GM19035 (cell line): ENCODE results near the gene GCFC2.
"Not testable (repeated sequence)": the region's sequence is repeated elsewhere in the genome, so short reads cannot be mapped to it uniquely, and the experiment has no call there.

Experiments used
- ATAC-seq: cut with Tn5 transposase; IDR thresholded peaks from one replicate; pipeline ENCODE4 v1.9.1; 2021; ENCODE audit not compliant: unreplicated experiment

GCFC2 gene

DNA sequence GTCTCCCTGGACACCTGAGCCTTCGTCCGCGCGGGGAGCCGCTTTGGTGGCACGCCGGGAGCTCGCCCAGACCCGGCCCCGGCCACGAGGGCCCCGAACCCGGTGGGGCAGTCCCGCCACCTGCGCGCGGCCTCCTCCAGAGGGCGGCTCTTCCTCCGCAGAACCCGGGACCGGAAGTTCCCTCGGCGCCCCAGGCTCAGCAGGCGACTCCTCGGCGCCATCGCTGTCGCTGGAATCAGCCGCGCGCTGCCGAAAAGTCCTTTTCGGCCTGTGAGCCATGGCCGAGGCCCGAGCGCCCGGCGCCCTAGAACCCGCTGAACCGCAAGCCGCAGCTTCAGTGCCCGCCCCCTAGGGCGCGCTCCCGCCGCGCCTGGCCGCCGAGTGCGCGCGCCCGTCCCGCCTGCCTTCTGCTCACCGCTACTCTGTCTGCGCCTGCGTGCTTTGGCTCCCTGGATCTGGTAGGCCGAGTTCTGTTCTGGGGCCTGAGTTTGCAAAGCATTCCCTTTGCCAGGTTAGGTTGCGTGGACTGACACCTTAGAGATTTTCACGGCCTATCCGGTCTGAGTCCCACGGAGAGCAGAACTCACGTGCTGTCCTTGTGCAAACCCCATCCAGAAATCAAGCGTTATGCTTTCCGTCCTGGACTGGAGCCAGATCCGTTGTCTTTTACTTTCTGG, at the start of gene GCFC2:
GCFC2 (minus strand) TSS at position 339 of the 677 bp plus-strand sequence; CDS start at position 279, 60 bp downstream.
- peak; percentile 92 for ATAC-seq

DNA sequence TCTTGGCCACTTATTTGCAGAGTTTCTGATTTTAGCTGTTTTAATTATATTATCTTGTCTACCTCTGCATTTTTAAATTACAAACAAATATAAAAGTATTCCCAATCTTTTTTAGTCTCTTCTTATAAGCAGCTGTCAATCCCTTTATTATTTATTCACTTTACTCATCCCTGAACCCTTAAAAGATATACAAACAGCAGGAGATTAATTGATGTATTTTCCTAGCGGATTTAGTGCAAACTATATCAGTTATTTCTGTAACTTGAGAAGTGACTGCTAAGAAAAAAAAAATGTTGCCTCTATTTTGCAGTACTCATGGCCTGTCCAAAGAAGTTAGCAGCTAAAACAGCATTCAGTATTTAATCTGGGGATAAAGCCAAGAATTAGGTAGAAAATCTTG, 42.1 kb upstream of the GCFC2 start:
- ATAC-seq: no peak

DNA sequence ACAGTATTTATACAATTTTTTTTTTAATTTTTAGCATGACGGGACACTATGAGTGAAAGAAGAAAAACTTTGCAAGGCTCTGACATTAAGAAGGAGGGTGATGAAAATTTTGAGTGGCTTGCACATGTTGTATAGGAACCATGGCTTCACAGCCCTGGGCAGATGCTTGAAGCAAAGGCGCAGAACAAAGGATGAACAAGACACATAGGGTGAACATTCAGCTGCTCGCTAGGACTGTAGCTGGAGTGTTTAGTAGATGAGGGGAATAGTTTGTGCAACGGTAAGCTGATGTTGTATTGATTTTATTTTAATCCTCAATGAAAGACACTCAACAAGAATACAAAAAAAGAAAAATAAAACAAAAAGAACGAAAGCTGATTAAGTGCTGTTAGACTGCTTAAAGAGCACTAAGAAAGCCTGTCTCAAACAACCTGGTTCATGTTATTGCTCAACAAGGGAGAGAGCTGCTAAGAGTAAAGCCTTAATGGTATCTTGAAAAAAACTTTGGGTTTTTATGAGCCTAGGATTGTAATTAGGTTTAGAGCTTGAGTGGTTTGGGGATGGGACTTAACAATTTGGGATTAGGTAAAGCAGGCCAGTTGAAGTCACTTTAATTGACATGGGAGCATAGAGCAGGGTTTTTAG, 41.2 kb upstream of the GCFC2 start:
- ATAC-seq: peak; percentile 9

DNA sequence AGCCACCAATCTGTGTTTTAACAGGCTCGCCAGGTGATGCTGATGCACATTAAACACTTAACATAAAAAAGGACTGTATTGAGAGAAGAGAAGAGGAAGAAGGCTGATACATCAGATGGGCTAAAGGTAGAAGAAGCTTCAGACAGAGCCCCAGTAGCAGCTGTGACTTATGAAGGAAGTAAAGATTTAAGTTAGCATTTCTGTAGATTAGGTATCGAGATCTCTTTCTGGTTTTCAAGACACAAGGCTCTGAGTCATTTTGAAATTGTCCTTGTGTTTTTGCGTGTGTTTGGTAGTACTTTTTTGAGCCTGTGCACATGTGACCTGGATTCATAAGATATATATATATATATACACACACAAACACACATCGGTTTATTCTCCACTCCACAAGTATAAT, 40.6 kb upstream of the GCFC2 start:
- peak; percentile 67 for ATAC-seq

DNA sequence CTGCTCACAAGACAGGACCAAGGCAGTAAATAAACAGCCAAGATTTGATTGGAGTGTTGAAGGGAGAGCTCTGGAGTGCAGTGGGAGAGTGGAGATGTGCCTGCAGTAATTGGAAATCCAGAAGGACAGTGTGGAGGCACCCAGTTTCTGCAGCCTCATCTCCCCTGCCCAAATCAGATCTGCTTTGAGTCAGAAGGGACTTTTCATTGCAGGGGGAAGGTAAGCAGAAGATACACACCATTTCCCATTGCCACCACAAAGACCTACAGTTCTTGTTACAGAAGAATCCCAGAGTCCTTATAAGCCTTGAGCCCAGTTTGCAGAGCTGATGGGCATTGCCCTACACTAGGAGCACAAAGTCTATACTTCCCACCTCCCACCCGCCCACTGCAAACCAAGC, 27.2 kb upstream of the GCFC2 start:
- no peak for ATAC-seq

DNA sequence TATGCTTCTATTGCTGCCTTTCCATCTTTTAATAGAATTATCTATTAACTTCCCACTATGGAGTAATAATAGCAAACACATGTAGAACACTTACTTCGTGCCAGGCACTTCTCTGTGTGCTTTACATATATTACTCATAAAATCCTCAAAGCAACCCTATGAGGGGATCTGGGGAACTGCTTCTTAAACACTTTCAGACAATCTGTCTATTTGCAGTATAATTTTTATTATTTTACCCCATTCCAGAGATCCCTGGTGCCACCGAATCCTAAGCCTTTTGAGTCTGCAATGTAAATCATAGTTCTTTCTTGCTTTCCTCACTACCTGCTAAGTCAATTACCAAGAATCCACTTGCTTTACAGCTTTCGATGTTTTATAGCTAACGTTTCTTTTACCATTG, 25.6 kb upstream of the GCFC2 start:
- ATAC-seq: no peak

DNA sequence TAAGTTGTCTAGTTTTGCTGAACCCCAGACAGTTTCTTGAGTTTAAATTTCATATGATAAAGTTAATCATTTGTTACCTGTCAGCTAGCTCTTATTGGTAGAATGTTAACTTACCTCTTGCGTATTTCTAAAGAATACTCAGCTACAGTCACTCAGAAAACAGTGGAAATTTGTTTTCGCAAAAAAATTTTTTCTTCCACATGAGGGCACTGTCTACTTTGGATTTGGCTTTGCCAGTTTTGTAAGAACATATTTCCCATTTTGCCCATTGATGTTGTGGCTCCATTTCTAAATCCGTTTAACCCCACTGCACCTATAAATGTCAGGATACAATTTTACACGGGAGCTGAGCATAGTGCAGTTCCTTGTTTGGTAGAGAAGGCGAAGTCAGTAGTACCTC, 19.1 kb upstream of the GCFC2 start:
- no peak for ATAC-seq

DNA sequence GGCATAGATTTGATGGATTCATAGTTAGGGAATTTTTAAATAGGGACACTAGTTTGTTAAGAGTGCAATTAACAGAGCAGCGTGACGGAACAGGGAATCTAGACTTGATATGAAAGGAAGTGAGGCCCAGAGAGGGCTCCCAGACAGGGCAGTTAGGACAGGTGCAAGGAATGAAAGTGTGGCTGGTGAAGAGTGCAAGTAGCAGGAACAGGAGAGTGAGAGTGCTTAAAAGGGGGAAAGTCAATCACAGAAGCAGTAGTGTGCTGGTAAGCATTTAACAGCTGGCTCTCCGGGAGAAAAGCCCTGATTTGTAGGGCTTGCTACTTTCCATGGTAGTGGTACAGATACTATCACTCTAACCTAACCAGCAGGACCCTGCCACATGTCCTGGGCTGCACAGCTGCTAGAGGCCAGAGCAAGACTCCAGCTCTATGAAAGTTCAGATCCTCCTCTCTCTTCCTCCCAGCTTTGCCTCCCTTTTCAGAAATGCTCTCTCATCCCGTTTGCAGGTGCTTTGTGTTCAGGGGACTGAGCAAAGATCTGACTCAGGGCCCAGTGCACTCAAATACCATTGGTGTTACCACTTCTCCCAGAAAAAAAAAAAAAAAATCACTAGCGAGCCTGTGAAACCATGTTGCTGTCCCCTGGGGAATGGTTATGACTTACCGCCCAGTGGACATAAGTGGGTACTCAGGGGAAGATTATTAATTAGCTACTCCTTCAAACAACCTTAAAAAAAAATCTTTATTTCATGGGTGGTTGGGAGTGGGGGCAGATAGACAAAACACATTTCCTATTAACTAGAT, 18.1 kb upstream of the GCFC2 start:
- ATAC-seq: no peak

DNA sequence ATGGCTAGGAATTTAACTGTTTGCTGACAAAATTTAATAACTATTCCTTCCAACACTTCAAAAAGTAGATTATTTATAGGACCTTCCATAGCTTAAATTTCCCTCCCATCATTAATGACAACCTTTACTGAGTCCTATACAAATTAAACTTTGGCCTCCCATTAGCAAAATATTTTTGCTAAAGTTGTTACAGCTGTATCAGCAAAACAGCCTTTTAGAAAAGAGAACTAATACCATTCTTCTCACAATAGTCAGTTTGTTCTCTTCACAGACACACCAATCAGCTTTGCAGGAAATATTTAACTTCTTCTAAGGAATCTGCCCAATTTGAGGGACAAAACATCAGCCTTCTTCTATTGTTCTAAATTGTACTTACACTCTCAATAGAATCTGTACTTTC, 12.0 kb upstream of the GCFC2 start:
- ATAC-seq: no peak

DNA sequence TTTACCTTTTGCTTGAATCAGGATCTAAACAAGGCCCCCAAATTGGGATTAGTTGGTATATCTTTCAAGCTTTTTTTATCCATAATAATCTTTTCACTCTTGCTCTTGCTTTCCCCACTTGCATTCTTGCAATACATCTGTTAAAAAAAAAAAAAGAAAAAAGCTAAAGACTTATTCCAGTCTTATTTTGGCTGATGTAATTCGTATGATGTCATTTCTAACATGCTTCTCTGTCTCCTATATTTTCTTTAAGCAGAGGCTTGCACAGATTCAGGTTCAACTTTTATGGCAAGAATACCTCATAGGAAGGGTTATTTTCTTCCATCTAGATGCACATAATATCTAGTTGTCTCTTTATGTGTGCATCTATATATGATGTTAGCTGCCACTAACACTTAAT, 9.8 kb upstream of the GCFC2 start:
- ATAC-seq: no peak

DNA sequence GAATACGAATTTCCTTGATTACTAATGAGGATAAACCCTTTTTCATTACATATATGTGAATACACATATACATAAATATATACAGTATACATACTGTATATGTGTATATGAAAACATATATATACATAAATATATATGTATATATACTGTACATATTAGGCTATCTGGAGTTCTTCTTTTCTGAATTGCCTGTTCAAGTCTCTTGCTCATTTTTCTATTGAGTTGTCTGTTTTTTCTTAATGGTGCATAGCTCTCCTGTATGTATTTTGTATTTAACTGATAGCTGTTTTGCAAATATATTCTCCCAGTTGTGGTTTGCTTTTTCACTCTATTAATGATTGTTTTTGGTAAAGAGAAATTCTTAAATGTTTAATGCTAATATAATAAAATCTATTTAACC, 8.9 kb upstream of the GCFC2 start:
- ATAC-seq: no peak

DNA sequence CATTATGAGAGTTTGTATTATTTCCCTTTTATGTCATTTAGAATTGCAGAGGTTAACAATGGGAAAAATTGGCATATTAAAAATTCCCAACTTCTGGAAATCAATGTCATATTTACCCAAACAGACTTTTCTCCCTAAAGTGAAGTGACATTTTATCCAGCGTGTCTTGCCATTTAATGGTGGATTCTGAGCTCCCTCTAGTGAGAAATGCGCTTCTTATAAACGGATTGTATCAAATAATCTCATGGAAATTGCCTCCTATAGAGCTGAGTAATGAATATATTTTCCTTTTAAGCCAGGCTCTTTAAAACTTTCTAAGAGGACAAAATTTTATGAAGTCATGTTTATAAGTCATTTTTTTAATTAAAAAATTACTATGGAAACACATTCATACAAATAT, 5.7 kb upstream of the GCFC2 start:
- ATAC-seq: no peak

DNA sequence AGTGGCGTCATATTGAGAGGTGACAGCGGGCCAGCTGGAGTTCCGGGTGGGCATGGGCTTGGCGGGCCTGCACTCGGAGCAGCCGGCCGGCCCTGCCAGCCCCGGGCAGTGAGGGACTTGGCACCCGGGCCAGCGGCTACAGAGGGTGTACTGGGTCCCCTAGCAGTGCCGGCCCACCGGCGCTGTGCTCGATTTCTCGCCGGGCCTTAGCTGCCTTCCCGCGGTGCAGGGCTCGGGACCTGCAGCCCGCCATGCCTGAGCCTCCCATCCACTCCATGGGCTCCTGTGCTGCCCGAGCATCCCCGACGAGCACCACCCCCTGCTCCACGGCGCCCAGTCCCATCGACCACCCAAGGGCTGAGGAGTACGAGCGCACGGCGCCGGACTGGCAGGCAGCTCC, 875 bp upstream of the GCFC2 start:
- ATAC-seq: not testable (repeated sequence)

DNA sequence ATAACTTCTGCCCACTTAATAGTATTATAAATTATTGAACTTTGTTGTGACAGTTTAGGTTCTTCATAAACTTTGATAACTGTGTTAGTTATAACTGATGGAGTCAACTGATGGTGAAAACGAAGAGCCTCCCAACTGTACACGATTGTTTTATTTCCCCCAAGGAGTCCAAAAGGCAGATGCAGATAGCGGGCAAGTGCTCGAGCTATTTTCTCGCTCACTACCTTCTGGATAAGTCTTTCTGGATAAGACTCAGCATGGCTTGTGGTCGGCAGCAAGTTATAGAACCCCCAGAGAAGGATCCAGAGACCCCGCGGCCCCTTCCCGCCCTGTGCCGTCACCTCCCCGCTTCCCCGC, 517 bp downstream of the GCFC2 start:
- ATAC-seq: peak; percentile 35

DNA sequence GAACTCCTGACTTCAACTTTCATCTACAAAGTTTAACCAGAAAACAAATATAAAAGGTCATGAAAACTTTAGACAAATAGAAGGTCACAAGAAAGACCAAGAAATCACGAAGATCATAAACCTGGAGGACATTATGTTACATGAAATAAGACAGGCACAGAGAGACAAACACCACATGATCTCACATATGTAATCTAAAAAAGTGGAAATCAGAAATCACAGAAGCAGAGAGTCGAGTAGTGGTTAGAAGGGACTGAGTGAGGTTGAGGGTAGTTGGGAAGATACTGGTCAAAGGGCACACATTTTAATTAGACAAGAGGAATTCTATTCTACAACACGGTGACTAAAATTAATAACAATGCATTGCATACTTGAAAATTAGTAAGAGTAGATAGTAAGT, 1.4 kb downstream of the GCFC2 start:
- ATAC-seq: no peak

DNA sequence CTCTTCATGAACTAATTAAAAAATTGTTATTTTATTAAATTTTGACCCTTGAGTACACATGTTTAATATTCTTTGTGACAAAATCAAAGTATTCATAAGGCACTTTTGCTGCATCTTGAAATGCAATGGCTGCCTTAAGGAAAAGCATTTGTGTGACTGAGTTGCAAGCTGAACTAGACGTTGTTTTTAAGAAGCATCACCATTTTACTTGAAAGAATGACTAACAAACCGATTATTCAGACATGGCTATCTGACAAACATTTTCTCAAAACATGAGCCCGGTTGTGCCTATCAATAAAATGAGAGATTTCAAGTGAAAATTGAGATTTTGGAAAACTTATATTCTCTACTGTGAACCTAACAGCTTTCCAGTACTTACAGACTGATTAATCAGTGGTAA, 2.8 kb downstream of the GCFC2 start:
- no peak for ATAC-seq

DNA sequence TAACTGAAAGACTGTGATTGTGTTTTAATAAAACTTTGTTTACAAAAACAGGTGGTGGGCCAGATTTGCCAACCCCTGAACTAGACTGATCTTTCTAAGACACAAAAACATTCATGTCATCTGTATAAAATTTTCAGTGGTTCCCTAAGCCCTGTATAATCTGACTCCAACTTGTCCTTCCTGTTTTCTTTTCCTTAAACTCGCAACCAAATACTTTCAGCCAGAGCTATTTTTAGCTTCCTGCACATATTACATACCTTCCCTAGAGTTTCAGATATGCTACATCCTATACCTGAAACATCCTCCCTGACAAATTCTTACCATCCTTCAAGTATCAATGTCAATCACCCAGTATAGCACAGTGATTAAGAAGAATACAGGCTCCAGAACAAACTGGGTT, 4.8 kb downstream of the GCFC2 start:
- no peak for ATAC-seq

DNA sequence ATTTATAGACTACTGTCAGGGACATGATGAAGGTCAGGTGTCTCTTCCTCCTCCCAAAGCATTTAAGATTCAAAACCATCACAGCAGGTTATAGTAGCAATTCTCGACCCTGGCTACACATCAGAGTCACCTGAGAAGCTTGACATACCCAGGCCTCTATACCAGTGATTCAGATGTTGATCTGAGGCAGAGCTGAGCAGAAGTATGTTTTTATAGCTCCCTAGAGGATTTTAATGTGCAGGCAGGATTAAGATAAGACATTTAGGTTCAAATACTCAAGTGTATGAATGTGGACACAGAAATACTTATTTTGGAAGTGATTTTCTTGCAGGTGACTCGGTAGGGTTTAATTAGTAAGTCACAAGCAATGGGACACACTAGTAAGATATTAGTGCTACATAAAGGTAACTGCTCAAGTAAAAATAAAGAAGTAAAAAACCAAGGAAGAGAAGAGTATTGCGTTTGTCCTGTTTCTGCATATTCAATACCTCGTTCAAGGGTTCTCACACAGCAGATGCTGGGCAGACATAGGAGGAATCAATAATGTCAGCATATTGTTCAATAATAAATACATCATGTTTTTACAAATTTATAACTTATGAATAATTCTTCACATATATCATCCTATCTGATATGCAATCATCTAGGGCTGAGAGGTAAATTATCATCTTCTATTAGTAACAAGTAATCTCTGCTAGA, 7.0 kb downstream of the GCFC2 start:
- ATAC-seq: no peak

DNA sequence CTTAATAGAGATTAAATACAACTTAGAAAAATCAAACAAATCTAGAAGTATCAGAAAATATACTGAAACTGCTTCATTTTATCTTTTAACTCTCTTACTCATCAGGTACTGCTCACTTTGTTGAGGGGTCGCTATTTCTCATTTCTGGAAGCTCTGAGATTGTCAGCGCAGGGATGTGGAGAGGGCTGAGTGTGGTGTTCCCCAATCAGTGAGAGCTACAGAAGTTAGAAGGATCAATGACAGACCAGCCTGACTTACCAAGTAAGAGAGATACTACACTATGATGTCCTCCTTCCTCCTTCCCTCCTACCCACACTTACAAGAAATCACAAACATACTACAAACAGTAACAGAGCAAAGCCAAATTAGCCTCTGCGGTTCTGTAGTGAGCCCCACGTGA, 8.1 kb downstream of the GCFC2 start:
- ATAC-seq: no peak

DNA sequence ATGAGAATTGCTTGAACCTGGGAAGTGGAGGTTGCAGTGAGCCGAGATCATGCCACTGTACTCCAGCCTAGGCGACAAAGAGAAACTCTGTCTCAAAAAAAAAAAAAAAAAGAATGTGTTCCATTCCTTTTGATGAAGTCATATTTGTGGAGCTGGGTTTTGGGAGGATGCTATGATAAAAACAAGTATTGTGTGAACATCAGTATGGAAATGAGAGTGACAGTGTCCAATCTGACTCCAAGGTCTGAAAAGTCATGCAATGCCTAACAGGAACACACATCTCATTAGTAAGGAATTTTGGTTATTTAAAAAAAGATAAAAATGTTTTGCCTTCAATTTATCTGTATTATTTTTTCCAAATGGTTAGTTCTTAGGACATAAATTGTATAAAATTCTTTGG, 11.8 kb downstream of the GCFC2 start:
- ATAC-seq: no peak

DNA sequence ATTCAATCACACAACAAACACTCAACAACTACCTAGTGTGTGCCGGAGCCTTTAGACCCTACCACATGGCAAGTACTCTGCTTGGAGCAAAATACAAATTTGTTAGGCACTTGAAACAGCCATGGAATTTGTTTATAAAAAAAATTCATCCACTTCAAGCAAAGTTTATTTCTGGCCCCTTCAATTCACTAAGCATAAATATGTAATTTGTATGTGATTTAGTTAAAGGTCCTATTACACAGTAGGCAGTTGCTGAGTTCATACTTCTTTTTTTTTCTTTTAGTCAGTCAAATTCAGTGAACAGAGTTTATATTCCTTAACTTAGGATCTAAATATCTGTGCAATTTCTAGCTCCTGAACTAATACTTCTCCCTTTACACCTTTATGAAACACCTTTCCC, 22.5 kb downstream of the GCFC2 start:
- no peak for ATAC-seq

DNA sequence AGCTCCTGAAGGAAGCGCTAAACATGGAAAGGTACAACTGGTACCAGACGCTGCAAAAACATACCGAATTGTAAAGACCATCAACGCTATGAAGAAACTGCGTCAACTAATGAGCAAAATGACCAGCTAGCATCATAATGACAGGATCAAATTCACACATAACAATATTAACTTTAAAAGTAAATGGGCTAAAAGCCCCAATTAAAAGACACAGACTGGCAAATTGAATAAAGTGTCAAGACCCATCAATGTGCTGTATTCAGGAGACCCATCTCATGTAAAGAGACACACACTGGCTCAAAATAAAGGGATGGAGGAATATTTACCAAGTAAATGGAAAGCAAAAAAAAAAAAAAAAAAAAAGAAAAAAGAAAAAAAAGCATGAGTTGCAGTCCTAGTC, 27.3 kb downstream of the GCFC2 start:
- ATAC-seq: not testable (repeated sequence)
